H54 (cell line): ENCODE results near the gene MEMO1.
A peak's percentile ranks its signal among the peaks of the same experiment; 100 is the strongest.
"Not testable (repeated sequence)": the region's sequence is repeated elsewhere in the genome, so short reads cannot be mapped to it uniquely, and the experiment has no call there.

Source experiments
- DNase-seq: peaks from one replicate; pipeline ENCODE4 v3.0.0; 2011; ENCODE audit warnings: low spot score, mixed read lengths; ENCODE audit not compliant: insufficient read length
- FAIRE-seq: peaks from 3 replicates; lab custom pipeline; 2011; peaks lifted over from hg19 to GRCh38; lab: Jason Lieb, UNC
- POLR2A ChIP-seq: IDR thresholded peaks from 2 replicates; pipeline ENCODE4 v1.6.1; 2011; ENCODE audit warnings: low read depth, mild to moderate bottlenecking, low read length

MEMO1 gene

GRCh38 chr2:31987454-31988220, 23.2 kb downstream of the MEMO1 start:
- DNase-seq (no peak), FAIRE-seq (peak; percentile 30)
- no peak for TF ChIP-seq POLR2A

DNA sequence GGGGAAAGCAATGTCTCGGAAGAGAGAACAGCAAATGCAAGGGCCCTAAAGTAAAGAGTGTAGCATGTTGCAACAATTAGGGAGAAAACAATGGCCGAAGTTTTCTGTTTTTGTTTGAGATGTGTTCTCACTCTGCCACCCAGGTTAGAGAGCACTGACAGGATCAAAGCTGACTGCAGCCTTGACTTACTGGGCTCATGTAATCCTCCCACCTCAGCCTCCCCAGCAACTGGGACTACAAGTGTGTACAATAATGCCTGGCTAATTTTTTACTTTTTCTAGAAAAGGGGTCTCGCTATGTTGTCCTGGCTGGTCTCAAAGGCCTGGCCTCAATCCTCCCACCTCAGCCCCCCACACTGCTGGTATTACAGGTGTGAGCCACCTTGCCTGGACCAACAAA, 23.9 kb downstream of the MEMO1 start:
- DNase-seq (no peak), FAIRE-seq (no peak)
- no peak for TF ChIP-seq POLR2A

DNA sequence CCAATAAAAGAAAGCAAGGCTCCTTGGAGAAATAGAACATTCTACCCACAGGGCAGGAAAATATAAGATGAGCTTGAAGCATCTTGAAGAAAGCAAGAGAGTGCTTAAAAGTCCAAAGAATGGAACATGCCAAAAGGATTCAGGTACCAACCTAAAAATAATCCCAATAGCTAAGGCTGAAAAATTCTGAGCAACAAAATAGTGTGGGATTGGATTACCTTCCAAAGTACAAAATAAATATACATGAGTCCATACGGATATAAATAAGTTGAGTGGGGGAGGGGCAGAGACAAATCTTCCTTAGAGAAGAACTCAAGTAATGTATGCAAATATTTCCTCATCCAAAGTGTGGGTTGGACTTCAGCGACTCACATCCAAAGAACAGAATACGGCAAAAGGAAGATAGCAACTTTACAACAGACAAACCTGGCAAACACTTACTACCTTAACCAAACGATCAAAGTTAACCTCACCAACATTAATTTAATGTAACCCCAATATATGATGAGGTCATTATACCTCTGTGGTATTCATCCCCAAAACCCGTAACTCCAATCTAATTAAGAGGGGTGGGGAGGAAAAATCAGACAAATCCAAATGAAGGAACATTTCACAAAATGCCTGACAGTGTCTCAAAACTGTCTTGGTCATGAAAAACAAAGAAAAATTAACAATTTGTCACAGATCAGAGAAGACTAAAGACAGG, 26.9 kb downstream of the MEMO1 start:
- peak; percentile 6 for FAIRE-seq
- no peak for TF ChIP-seq POLR2A

DNA sequence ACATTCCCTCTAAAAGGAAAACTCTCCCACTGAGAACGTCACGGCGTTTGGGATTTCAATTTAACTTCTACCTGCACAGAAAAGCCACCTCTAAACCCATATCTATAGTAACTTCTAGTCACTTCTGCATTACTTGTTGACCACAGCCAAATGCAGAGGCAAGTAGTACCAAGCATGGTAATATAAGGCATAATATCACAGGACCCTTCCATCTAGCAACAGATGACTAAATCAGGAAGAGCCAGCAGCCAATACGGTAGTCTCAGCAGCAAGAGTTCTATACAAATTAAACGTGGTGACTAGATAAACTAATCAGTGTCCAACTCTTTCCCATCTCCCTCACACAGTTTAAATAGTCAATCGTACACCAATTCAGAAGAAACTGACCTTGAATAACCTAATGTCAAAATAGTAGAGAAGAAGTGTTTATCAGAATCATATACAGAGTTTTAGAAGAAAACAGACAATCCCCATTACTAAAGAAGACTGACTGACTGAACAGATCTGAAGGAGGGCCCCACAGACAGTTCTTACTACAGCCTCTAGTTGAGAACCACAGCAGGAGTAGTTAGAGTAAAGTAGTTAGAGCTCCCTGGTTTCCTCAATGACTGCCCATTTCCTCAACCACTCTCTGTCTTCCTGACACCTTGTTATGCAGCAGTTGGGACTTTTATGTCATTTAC, 30.0 kb downstream of the MEMO1 start:
- TF ChIP-seq POLR2A: no peak
- DNase-seq (peak; percentile 13), FAIRE-seq (peak; percentile 93)

More for the DNA sequence above, 26.9 kb downstream of the MEMO1 start:
- DNase-seq: no peak

DNA sequence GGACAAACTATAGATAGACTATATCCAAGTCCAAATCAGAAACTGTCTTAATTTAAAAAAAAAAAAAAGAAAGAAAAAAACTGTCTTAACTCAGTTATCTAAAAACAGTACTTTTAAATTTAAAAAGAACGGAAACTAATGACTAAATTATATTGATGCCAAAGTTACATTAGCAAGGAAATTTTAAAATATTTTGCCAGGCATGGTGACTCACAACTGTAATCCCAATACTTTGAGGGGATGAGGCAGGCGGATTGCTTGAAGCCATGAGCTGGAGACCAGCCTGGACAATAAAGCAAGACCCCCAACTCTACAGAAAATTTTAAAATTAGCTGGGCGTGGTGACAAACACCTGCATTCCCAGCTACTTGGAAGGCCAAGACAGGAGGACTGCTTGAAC, 30.9 kb downstream of the MEMO1 start:
- no peak for TF ChIP-seq POLR2A
- FAIRE-seq (no peak), DNase-seq (no peak)

- DNase-seq (no peak), FAIRE-seq (peak; percentile 6)
- TF ChIP-seq POLR2A: no peak
These were observed 31.8 kb downstream of the MEMO1 start for GRCh38 chr2:31979018-31979417.

DNA sequence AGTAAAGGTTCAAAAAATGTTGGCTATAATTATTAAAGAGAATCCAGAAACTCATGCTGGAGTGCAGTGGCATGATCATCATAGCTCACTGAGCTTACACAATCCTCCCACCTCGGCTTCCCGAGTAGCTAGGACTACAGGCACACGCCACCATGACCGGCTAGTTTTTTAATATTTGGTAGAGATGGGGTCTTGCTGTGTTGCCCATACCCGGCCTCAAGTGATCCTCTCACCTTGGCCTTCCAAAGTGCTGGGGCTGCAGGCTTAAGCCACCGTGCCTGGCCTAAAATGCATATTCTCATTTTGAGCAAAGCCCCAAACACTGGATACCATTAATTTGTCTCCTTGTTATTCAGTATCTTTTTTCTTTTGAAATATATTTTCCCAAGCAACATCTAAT, 32.4 kb downstream of the MEMO1 start:
- DNase-seq: no peak
- FAIRE-seq: no peak
- no peak for TF ChIP-seq POLR2A

- TF ChIP-seq POLR2A: no peak
- no peak for DNase-seq
- FAIRE-seq: no peak
These were observed 37.1 kb downstream of the MEMO1 start for GRCh38 chr2:31973665-31974064.

- TF ChIP-seq POLR2A: no peak
- DNase-seq (no peak), FAIRE-seq (no peak)
These were observed 38.7 kb downstream of the MEMO1 start for GRCh38 chr2:31972059-31972458.

- TF ChIP-seq POLR2A: no peak
- no peak for FAIRE-seq
- DNase-seq: no peak
These were observed 41.6 kb downstream of the MEMO1 start for GRCh38 chr2:31969178-31969577.

- no peak for DNase-seq
These were observed 43.0 kb downstream of the MEMO1 start for GRCh38 chr2:31967790-31968189.

DNA sequence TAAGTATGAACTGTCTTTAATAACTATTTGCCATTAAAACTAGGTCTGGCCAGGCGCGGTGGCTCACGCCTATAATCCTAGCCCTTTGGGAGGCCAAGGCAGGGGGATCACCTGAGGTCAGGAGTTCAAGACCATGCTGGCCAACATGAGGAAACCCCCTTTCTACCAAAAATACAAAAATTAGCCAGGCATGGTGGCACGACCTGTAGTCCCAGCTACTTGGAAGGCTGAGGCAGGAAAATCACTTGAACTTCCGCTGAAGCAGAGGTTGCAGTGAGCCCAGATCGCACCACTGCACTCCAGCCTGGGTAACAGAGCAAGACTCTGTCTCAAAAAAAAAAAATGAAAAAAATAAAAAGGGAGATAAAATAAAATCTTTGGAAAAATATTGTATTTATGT, 44.4 kb downstream of the MEMO1 start:
- not testable (repeated sequence) for DNase-seq, FAIRE-seq

More at GRCh38 chr2:31967790-31968189, 43.0 kb downstream of the MEMO1 start:
- no peak for TF ChIP-seq POLR2A
- FAIRE-seq: no peak

DNA sequence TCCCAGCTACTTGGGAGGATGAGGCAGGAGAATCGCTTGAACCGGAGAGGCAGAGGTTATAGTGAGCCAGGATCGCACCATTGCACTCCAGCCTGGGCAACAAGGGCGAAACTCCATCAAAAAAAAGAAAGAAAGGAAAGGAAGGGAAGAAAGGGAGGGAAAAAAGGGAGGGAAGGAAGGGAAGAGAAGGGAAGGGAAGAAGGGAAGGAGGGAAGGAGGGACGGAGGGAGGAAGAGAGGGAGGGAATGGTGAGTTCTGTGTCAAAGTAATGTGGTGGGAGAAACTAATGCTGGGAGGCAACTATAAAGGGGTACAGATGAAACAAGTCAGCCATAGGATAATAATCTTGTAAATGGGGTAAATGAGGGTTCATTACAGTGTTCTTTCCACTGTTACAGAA, 45.7 kb downstream of the MEMO1 start:
- no peak for DNase-seq
- no peak for TF ChIP-seq POLR2A
- FAIRE-seq: no peak

- no peak for FAIRE-seq
- DNase-seq: no peak
- TF ChIP-seq POLR2A: no peak
These were observed 47.9 kb downstream of the MEMO1 start for GRCh38 chr2:31962757-31963361.
